ENCODE results near the gene NOSTRIN.

The NOSTRIN gene

GRCh38 chr2:168907940-168908662 lies 105.7 kb downstream of the NOSTRIN start:
- TF ChIP-seq, protein P1, sequence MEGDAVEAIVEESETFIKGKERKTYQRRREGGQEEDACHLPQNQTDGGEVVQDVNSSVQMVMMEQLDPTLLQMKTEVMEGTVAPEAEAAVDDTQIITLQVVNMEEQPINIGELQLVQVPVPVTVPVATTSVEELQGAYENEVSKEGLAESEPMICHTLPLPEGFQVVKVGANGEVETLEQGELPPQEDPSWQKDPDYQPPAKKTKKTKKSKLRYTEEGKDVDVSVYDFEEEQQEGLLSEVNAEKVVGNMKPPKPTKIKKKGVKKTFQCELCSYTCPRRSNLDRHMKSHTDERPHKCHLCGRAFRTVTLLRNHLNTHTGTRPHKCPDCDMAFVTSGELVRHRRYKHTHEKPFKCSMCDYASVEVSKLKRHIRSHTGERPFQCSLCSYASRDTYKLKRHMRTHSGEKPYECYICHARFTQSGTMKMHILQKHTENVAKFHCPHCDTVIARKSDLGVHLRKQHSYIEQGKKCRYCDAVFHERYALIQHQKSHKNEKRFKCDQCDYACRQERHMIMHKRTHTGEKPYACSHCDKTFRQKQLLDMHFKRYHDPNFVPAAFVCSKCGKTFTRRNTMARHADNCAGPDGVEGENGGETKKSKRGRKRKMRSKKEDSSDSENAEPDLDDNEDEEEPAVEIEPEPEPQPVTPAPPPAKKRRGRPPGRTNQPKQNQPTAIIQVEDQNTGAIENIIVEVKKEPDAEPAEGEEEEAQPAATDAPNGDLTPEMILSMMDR (conservative IDR thresholded peaks at IDR 0.05; ENCODE audit: low read depth, low read length), result peak; percentile 9
- DNase-seq (ENCODE audit: low read depth), result peak; percentile 26
- no peak overlapping the region for H3K4me3 ChIP-seq (ENCODE audit: low read depth, low read length)

DNA sequence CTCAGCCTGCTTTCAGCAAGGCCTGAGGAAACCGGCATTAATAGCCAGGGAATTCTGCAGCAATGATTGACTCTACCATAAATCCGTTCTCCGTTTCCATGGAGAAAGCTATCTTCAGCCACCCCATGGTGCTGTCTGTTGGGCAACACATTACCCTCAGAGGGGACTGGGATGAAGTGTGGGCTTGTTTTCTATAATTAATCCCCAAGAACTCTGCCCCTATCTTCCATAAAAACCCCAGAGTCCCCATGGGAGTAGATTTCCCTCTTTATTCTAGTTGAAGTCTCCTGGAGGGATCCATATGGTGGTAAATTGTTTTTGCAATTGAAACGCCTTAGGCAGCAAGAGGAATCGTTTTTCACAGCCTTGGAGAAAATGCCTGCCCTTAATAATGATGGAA lies 107.9 kb downstream of the NOSTRIN start:
- TF ChIP-seq, protein P1 (conservative IDR thresholded peaks at IDR 0.05; ENCODE audit: low read depth, low read length), result no peak

GRCh38 chr2:168912466-168912865 lies 110.0 kb downstream of the NOSTRIN start:
- TF ChIP-seq, protein P1 (conservative IDR thresholded peaks at IDR 0.05; ENCODE audit: low read depth, low read length), result no peak
- H3K4me3 ChIP-seq (ENCODE audit: low read depth, low read length), result peak overlapping the region; percentile 46
- no peak for DNase-seq (ENCODE audit: low read depth)

More for the DNA sequence above, 107.9 kb downstream of the NOSTRIN start:
- DNase-seq (ENCODE audit: low read depth), result no peak
- H3K4me3 ChIP-seq (ENCODE audit: low read depth, low read length), result no peak overlapping the region

DNA sequence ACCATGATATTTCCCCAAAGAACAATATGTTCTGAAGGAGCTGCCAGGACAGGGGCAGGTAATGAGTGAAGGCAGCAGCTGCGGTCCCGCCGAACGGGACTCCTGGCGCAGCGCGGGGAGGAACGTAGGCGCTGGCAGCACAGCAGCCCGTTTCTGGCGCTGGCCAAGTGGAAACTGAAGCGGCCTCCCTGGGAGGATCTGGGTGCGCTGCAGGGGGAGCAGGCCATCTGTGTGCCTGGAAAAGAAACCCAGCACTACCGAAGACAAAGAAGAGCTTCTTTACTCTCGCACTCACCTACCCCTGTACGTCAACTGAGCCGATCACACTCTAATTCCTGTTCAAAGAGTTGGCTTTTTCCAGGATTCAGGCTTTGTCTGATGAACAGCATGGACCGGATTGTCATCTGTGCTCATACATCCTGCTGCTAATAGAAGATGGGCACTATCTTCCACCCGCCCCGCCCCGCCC lies 110.5 kb downstream of the NOSTRIN start:
- DNase-seq (ENCODE audit: low read depth), result peak; percentile 31
- TF ChIP-seq, protein P1 (conservative IDR thresholded peaks at IDR 0.05; ENCODE audit: low read depth, low read length), result no peak
- H3K4me3 ChIP-seq (ENCODE audit: low read depth, low read length), result peak overlapping the region; percentile 46

DNA sequence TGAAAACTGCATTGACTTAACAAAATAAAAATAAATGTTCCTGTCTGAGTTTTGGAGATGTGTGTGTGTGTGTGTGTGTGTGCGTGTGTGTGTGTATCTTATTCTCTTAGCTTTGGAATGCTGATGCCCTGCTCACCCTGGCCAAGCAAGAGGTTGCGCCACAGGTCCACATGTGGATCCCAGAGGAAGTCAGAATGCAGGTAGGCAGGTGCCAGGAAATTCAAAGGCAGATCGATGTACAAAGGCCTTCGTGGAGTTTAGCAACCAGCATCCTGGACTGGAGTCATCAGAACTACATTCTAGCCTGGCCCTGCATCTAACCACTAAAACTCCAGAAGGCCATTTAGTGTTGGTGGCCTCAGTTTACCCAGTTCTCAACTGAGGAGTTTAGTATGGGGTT lies 111.1 kb downstream of the NOSTRIN start:
- no peak overlapping the region for H3K4me3 ChIP-seq (ENCODE audit: low read depth, low read length)
- TF ChIP-seq, protein P1 (conservative IDR thresholded peaks at IDR 0.05; ENCODE audit: low read depth, low read length), result no peak
- DNase-seq (ENCODE audit: low read depth), result no peak

All from choroid plexus epithelial cell (primary cell).